ENCODE measurements around the gene SLCO1A2. TPM values are rescaled to one million over a fixed set of nuclear protein-coding genes. Genes with fewer than 3 reads are reported as not detected.
"Not testable (repeated sequence)": the region's sequence is repeated elsewhere in the genome, so short reads cannot be mapped to it uniquely, and the experiment has no call there.

The SLCO1A2 gene
- total and polyA plus RNA-seq, 2 experiments from 2014 or later = 10.2 to 10.8 TPM

DNA sequence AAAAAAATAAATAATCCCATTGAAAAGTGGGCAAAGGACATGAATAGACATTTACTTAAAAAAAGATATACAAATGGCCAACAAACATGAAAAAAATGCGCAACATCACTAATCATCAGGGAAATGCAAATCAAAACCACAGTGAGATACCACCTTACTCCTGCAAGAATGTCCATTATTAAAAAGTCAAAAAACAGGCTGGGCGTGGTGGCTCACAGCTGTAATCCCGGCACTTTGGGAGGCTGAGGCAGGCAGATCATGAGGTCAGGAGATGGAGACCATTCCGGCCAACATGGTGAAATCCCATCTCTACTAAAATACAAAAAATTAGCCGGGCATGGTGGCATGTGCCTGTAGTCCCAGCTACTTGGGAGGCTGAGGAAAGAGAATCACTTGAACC, 46.6 kb upstream of the SLCO1A2 start:
- not testable (repeated sequence) for H3F3A ChIP-seq (replicated peaks; ENCODE audit: low read depth); H3K27me3 ChIP-seq (ENCODE audit: insufficient read depth); H3K36me3 Mint-ChIP-seq (ENCODE audit: low read depth); H3K4me3 Mint-ChIP-seq; H3K9me3 Mint-ChIP-seq; H3K4me2 ChIP-seq; H3K27ac ChIP-seq (ENCODE audit: low read depth); H3K4me1 Mint-ChIP-seq; H3K36me3 ChIP-seq (ENCODE audit: insufficient read depth); H3K4me1 ChIP-seq (ENCODE audit: insufficient read depth); DNase-seq (ENCODE audit: low spot score); H2AFZ ChIP-seq; H3K27ac Mint-ChIP-seq; H3K27me3 Mint-ChIP-seq (ENCODE audit: insufficient read depth, low read depth, poor library complexity); H3K79me2 ChIP-seq (replicated peaks; ENCODE audit: insufficient read depth); H3K9me2 ChIP-seq (ENCODE audit: insufficient read depth); ATAC-seq; H3K4me3 ChIP-seq; H4K20me1 ChIP-seq (replicated peaks; ENCODE audit: insufficient read depth)

DNA sequence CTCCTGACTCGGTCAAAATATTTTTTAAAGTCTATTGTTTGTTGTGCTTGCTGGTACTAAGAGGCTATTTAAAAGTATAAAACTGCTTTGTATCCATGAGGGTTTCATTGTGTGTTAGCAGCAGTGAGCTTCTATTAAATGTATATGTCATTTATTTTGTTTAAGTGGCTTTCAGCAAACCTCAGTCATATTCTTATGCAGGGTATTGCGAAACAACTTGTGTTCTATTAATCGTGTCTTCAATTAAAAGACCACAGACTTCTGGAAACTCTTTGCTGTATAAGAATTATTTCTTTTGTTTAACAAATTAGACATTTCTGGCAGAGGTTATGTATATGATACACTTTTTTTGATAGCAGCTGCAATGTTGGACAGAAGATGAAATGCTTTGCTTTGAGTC, 44.5 kb upstream of the SLCO1A2 start:
- Histone ChIP-seq H3K4me2 (no peak overlapping the region), H3K4me3 (no peak overlapping the region), H3K27me3 (ENCODE audit: insufficient read depth) (no peaks in the 10 kb centered on the region), H3F3A (replicated peaks; ENCODE audit: low read depth) (no peaks in the 10 kb centered on the region), H2AFZ (no peak overlapping the region), H3K36me3 (ENCODE audit: insufficient read depth) (no peaks in the 10 kb centered on the region), H3K4me1 (ENCODE audit: insufficient read depth) (peaks cover 11% of the 10 kb centered on the region), H3K9me2 (ENCODE audit: insufficient read depth) (no peaks in the 10 kb centered on the region), H3K27ac (ENCODE audit: low read depth) (no peak overlapping the region), H4K20me1 (replicated peaks; ENCODE audit: insufficient read depth) (no peaks in the 10 kb centered on the region), H3K79me2 (replicated peaks; ENCODE audit: insufficient read depth) (no peaks in the 10 kb centered on the region)
- no peaks in the 10 kb centered on the region; the same call in 2 of the 3 replicates for H3K9me3 Mint-ChIP-seq
- H3K27ac Mint-ChIP-seq = peak overlapping the region; percentile 62; the same call in 1 of the 2 replicates
- ATAC-seq (no peak), DNase-seq (ENCODE audit: low spot score) (no peak)
- H3K27me3 Mint-ChIP-seq (ENCODE audit: insufficient read depth, low read depth, poor library complexity) = no peaks in the 10 kb centered on the region
- H3K4me3 Mint-ChIP-seq = no peak overlapping the region
- H3K4me1 Mint-ChIP-seq = peaks cover 12% of the 10 kb centered on the region; the same call in 2 of the 3 replicates
- no peaks in the 10 kb centered on the region for H3K36me3 Mint-ChIP-seq (ENCODE audit: low read depth)
- TF ChIP-seq ZNF114 (CRISPR knock-in tag; IDR thresholded peaks at IDR 0.05) = no peak
- TF ChIP-seq CREB1 (CRISPR knock-in tag; IDR thresholded peaks at IDR 0.05; ENCODE audit: low read depth) = no peak
- TF ChIP-seq JUNB (IDR thresholded peaks at IDR 0.05; ENCODE audit: unreplicated experiment) = no peak
- TF ChIP-seq, protein P1, sequence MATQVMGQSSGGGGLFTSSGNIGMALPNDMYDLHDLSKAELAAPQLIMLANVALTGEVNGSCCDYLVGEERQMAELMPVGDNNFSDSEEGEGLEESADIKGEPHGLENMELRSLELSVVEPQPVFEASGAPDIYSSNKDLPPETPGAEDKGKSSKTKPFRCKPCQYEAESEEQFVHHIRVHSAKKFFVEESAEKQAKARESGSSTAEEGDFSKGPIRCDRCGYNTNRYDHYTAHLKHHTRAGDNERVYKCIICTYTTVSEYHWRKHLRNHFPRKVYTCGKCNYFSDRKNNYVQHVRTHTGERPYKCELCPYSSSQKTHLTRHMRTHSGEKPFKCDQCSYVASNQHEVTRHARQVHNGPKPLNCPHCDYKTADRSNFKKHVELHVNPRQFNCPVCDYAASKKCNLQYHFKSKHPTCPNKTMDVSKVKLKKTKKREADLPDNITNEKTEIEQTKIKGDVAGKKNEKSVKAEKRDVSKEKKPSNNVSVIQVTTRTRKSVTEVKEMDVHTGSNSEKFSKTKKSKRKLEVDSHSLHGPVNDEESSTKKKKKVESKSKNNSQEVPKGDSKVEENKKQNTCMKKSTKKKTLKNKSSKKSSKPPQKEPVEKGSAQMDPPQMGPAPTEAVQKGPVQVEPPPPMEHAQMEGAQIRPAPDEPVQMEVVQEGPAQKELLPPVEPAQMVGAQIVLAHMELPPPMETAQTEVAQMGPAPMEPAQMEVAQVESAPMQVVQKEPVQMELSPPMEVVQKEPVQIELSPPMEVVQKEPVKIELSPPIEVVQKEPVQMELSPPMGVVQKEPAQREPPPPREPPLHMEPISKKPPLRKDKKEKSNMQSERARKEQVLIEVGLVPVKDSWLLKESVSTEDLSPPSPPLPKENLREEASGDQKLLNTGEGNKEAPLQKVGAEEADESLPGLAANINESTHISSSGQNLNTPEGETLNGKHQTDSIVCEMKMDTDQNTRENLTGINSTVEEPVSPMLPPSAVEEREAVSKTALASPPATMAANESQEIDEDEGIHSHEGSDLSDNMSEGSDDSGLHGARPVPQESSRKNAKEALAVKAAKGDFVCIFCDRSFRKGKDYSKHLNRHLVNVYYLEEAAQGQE (IDR thresholded peaks at IDR 0.05; ENCODE audit: unreplicated experiment) = no peak
- no peak for TF ChIP-seq STAT1 (IDR thresholded peaks at IDR 0.05; ENCODE audit: unreplicated experiment)
- TF ChIP-seq, protein P2, sequence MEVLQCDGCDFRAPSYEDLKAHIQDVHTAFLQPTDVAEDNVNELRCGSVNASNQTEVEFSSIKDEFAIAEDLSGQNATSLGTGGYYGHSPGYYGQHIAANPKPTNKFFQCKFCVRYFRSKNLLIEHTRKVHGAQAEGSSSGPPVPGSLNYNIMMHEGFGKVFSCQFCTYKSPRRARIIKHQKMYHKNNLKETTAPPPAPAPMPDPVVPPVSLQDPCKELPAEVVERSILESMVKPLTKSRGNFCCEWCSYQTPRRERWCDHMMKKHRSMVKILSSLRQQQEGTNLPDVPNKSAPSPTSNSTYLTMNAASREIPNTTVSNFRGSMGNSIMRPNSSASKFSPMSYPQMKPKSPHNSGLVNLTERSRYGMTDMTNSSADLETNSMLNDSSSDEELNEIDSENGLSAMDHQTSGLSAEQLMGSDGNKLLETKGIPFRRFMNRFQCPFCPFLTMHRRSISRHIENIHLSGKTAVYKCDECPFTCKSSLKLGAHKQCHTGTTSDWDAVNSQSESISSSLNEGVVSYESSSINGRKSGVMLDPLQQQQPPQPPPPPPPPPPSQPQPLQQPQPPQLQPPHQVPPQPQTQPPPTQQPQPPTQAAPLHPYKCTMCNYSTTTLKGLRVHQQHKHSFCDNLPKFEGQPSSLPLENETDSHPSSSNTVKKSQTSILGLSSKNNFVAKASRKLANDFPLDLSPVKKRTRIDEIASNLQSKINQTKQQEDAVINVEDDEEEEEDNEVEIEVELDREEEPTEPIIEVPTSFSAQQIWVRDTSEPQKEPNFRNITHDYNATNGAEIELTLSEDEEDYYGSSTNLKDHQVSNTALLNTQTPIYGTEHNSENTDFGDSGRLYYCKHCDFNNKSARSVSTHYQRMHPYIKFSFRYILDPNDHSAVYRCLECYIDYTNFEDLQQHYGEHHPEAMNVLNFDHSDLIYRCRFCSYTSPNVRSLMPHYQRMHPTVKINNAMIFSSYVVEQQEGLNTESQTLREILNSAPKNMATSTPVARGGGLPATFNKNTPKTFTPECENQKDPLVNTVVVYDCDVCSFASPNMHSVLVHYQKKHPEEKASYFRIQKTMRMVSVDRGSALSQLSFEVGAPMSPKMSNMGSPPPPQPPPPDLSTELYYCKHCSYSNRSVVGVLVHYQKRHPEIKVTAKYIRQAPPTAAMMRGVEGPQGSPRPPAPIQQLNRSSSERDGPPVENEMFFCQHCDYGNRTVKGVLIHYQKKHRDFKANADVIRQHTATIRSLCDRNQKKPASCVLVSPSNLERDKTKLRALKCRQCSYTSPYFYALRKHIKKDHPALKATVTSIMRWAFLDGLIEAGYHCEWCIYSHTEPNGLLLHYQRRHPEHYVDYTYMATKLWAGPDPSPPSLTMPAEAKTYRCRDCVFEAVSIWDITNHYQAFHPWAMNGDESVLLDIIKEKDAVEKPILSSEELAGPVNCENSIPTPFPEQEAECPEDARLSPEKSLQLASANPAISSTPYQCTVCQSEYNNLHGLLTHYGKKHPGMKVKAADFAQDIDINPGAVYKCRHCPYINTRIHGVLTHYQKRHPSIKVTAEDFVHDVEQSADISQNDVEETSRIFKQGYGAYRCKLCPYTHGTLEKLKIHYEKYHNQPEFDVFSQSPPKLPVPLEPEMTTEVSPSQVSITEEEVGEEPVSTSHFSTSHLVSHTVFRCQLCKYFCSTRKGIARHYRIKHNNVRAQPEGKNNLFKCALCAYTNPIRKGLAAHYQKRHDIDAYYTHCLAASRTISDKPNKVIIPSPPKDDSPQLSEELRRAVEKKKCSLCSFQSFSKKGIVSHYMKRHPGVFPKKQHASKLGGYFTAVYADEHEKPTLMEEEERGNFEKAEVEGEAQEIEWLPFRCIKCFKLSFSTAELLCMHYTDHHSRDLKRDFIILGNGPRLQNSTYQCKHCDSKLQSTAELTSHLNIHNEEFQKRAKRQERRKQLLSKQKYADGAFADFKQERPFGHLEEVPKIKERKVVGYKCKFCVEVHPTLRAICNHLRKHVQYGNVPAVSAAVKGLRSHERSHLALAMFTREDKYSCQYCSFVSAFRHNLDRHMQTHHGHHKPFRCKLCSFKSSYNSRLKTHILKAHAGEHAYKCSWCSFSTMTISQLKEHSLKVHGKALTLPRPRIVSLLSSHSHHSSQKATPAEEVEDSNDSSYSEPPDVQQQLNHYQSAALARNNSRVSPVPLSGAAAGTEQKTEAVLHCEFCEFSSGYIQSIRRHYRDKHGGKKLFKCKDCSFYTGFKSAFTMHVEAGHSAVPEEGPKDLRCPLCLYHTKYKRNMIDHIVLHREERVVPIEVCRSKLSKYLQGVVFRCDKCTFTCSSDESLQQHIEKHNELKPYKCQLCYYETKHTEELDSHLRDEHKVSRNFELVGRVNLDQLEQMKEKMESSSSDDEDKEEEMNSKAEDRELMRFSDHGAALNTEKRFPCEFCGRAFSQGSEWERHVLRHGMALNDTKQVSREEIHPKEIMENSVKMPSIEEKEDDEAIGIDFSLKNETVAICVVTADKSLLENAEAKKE (CRISPR knock-in tag; IDR thresholded peaks at IDR 0.05) = no peak
- no peak for TF ChIP-seq EZH2 (IDR thresholded peaks at IDR 0.05; ENCODE audit: low read depth, unreplicated experiment)
- no peak for TF ChIP-seq EZH2phosphoT487 (IDR thresholded peaks at IDR 0.05; ENCODE audit: unreplicated experiment)
- no peak for TF ChIP-seq ETS1 (IDR thresholded peaks at IDR 0.05)
- TF ChIP-seq CTCF (conservative IDR thresholded peaks at IDR 0.05; ENCODE audit: low read depth in 2 of 2) = no peak

Data from GM23338 (cell line).